KMS-11 (cell line): ENCODE data around the gene ACAP3.

Experiments
- H2AFZ ChIP-seq: fragments of 200-600 bp; sonication (generic); 2 replicates; pipeline ENCODE4 v1.6.1; 2016; ENCODE audit warnings: antibody characterized with exemption, mixed run types, low read depth
- H3K27ac ChIP-seq: fragments of 200-600 bp; sonication (generic); 2 replicates; pipeline ENCODE4 v1.6.1; 2016; ENCODE audit warnings: mild to moderate bottlenecking, mixed run types
- H3K27me3 ChIP-seq: fragments of 200-600 bp; sonication (generic); 2 replicates; pipeline ENCODE4 v1.6.1; 2017; ENCODE audit warnings: mild to moderate bottlenecking, low read depth, mixed run types, moderate library complexity; ENCODE audit not compliant: insufficient read depth
- H3K36me3 ChIP-seq: fragments of 200-600 bp; sonication (generic); 2 replicates; pipeline ENCODE4 v1.6.1; 2017; ENCODE audit warnings: mild to moderate bottlenecking, mixed run types; ENCODE audit not compliant: insufficient read depth
- H3K4me1 ChIP-seq: fragments of 200-600 bp; sonication (generic); 2 replicates; pipeline ENCODE4 v1.6.1; 2016; ENCODE audit warnings: mild to moderate bottlenecking, low read depth, mixed run types; ENCODE audit not compliant: poor library complexity, severe bottlenecking
- H3K4me2 ChIP-seq: fragments of 200-600 bp; sonication (generic); 2 replicates; pipeline ENCODE4 v1.7.0; 2016; ENCODE audit warnings: mild to moderate bottlenecking, mixed run types
- H3K4me3 ChIP-seq: fragments of 200-600 bp; sonication (generic); IDR thresholded peaks from 2 replicates; pipeline ENCODE4 v1.6.1; 2017; ENCODE audit warnings: low read depth, low read length, mixed read lengths; ENCODE audit not compliant: insufficient read depth
- H3K79me2 ChIP-seq: fragments of 200-600 bp; sonication (generic); 2 replicates; pipeline ENCODE4 v1.6.1; 2016; ENCODE audit warnings: low read depth, mixed run types; ENCODE audit not compliant: insufficient read depth
- H3K9ac ChIP-seq: fragments of 200-600 bp; sonication (generic); 2 replicates; pipeline ENCODE4 v1.6.1; 2016; ENCODE audit warnings: mild to moderate bottlenecking, mixed run types
- H4K20me1 ChIP-seq: fragments of 200-600 bp; sonication (generic); 2 replicates; pipeline ENCODE4 v1.6.1; 2016; ENCODE audit warnings: mild to moderate bottlenecking, mixed run types; ENCODE audit not compliant: insufficient read depth
- TF ChIP-seq, protein P1 (sequence below): fragments of 200-600 bp; sonication (generic); conservative IDR thresholded peaks from 2 replicates; pipeline ENCODE4 v1.6.1; 2017; ENCODE audit warnings: low read depth, mild to moderate bottlenecking, antibody characterized with exemption, low read length, moderate library complexity, mixed read lengths

ACAP3 gene

GRCh38 chr1:1262071-1262470, 45.7 kb downstream of the ACAP3 start:
- H3K9ac ChIP-seq, result no peak overlapping the region
- no peaks in the 10 kb centered on the region for H4K20me1 ChIP-seq
- H3K4me2 ChIP-seq, result no peak overlapping the region
- no peaks in the 10 kb centered on the region for H3K4me1 ChIP-seq
- H3K27ac ChIP-seq, result no peak overlapping the region
- H3K27me3 ChIP-seq, result no peaks in the 10 kb centered on the region
- H3K36me3 ChIP-seq, result peaks cover 11% of the 10 kb centered on the region; the same call in 1 of the 2 replicates
- no peak overlapping the region for H2AFZ ChIP-seq
- TF ChIP-seq, protein P1, sequence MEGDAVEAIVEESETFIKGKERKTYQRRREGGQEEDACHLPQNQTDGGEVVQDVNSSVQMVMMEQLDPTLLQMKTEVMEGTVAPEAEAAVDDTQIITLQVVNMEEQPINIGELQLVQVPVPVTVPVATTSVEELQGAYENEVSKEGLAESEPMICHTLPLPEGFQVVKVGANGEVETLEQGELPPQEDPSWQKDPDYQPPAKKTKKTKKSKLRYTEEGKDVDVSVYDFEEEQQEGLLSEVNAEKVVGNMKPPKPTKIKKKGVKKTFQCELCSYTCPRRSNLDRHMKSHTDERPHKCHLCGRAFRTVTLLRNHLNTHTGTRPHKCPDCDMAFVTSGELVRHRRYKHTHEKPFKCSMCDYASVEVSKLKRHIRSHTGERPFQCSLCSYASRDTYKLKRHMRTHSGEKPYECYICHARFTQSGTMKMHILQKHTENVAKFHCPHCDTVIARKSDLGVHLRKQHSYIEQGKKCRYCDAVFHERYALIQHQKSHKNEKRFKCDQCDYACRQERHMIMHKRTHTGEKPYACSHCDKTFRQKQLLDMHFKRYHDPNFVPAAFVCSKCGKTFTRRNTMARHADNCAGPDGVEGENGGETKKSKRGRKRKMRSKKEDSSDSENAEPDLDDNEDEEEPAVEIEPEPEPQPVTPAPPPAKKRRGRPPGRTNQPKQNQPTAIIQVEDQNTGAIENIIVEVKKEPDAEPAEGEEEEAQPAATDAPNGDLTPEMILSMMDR, result no peak
- H3K79me2 ChIP-seq, result peaks cover 3% of the 10 kb centered on the region; the same call in 1 of the 2 replicates
- H3K4me3 ChIP-seq, result no peak overlapping the region

- no peak overlapping the region for H3K4me2 ChIP-seq
- no peak overlapping the region for H3K4me3 ChIP-seq
- TF ChIP-seq, protein P1, result no peak
- H3K27me3 ChIP-seq, result no peaks in the 10 kb centered on the region
- no peak overlapping the region for H3K27ac ChIP-seq
- peaks cover 7% of the 10 kb centered on the region; the same call in 1 of the 2 replicates for H3K36me3 ChIP-seq
- no peak overlapping the region for H2AFZ ChIP-seq
- no peak overlapping the region for H3K9ac ChIP-seq
- no peaks in the 10 kb centered on the region for H4K20me1 ChIP-seq
- H3K4me1 ChIP-seq, result no peaks in the 10 kb centered on the region
- no peaks in the 10 kb centered on the region; the same call in 1 of the 2 replicates for H3K79me2 ChIP-seq
These were observed 46.7 kb downstream of the ACAP3 start for GRCh38 chr1:1260843-1261560.

DNA sequence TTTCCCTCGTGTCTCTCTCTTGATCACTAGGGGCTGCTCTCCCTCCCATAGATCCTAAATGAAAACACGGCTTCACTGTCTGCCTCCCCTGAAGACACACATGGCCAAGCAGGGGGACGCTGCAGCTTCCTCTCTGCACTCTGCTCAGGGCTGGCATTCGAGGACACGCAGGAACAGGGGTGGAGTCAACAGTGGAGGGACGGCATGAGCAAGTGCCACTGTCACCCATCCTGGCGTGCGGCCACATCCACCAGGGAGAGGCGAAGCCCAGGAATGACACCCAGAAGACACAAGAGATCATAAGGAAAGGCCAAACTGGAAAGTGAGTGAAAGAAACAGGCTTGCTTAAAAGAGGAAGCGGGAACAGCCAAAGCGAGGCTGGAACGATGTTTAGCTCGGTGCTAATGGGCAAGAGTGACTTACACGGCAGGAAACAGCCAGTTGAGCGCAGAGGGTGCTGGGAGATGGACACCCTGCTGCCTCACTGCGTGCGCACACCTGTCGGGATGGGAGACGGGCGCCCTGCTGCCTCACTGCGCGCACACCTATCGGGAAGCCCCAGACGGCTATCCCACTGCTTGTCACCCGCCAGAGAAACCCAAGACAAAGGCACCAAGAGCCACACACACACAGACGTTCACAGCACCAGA, 47.7 kb downstream of the ACAP3 start:
- H2AFZ ChIP-seq, result no peak overlapping the region
- no peaks in the 10 kb centered on the region; the same call in 1 of the 2 replicates for H3K79me2 ChIP-seq
- H3K27ac ChIP-seq, result no peak overlapping the region
- peaks cover 7% of the 10 kb centered on the region; the same call in 1 of the 2 replicates for H3K36me3 ChIP-seq
- no peak overlapping the region for H3K4me2 ChIP-seq
- no peaks in the 10 kb centered on the region for H3K4me1 ChIP-seq
- H3K4me3 ChIP-seq, result no peak overlapping the region
- no peaks in the 10 kb centered on the region for H3K27me3 ChIP-seq
- TF ChIP-seq, protein P1, result no peak
- H4K20me1 ChIP-seq, result no peaks in the 10 kb centered on the region
- H3K9ac ChIP-seq, result no peak overlapping the region

DNA sequence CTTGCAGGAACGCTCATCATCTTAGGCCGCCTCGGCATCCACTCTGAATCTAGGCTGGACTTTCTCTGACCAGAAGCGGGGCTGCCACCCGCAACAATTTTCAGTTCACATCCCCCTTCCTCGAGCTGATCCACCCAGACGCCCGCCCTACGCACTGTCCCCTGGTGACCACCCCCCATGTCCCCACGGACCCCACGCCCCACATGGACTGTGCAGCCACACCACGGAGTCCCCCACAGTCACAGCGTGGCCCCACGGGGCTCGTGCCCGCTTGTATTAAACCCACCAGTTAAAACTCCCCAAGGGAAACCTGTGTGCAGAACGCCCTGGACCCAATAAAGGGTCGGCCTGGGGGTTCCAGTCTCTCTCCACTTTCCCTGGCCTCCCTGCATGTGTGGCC, 48.2 kb downstream of the ACAP3 start:
- H3K36me3 ChIP-seq, result peaks cover 7% of the 10 kb centered on the region; the same call in 1 of the 2 replicates
- no peak overlapping the region for H3K4me3 ChIP-seq
- no peak overlapping the region for H3K9ac ChIP-seq
- TF ChIP-seq, protein P1, result no peak
- H3K4me2 ChIP-seq, result no peak overlapping the region
- H3K27me3 ChIP-seq, result no peaks in the 10 kb centered on the region
- H3K79me2 ChIP-seq, result no peaks in the 10 kb centered on the region; the same call in 1 of the 2 replicates
- H2AFZ ChIP-seq, result no peak overlapping the region
- H3K27ac ChIP-seq, result no peak overlapping the region
- no peaks in the 10 kb centered on the region for H4K20me1 ChIP-seq
- H3K4me1 ChIP-seq, result no peaks in the 10 kb centered on the region
